ENCODE data around the gene PRDM13.
"Not testable (repeated sequence)": the region's sequence is repeated elsewhere in the genome, so short reads cannot be mapped to it uniquely, and the experiment has no call there.

PRDM13 gene

DNA sequence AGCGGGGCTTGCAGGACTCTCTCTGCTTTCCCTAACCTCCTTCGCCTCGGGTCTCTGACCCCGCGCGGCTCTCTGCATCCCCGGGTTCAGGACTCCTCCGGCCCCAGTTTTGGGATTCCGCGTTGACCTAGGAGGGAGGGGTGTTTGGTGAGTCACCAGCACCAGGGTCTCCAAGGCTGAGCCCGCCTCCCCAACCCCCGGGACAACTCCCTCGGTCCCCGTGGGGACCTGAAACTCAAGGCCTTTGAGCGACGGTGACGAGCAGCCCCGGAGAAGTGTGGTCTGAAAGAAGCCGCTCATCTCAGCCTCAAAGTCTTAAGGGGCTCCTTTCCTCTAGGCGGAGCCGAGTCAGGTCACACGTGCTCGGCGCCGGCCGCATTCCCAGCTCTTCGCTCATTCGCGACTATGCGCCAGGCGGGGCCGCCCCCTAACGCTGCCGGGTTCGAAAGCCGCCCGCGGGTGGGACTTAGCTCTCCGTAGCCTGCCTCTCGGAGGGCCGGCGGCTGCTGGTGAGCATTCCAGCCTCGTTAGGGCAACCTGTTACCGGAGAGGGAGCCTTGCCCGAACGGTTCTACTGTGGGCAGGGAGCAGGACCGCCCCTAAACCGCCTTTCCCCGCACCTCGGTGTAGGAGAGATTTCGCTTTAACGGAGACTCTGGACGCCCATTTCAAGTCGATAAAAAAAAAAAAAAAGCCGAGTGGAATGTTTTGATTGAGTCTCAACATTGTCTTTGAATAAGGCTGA is 3.0 kb upstream of the PRDM13 start:
- no peak for DNase-seq (ENCODE audit: low read depth)

DNA sequence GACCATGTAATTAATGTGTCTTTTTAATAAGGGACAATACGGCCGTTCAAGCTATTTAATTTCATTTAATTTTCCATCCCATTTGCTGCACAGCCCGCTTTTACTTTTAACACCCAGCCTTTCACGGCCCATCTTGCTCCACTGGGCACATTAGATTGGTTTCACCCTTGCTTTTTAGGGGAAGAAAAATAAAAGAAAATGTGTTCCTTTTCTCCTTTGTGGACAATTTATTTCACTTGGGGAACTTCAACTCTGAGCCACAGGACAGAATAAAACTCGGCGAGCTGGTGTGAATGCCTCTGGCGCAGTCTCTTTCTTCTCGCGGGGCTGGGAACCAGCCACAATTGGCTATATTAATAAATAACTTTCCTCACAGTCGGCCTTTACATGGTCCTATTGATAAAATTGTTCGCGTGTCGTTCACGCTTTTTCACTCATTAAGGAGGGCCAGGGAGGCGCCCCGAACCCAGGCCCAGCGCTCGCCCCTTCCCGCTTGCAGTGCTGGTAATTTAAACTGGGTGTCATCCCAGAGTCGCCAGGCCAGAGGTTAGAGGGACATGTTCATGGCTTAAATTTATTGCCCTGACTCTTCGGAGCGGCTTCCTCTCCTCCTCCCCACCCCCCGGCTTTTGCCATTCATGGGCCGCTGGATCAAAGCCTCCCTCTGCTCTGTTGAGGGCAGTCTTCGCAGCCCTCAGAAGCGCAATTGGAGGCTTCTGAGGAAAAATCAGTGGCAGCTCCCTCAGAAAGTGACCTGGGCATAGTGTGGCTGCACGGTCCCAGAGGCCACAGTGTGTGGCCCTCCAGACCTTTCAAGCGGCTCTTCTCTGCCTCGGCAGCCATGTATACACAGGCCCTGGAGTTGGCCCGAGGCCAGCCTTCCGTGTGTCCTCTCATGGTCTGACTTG is 2.2 kb upstream of the PRDM13 start:
- DNase-seq (ENCODE audit: low read depth) = no peak

DNA sequence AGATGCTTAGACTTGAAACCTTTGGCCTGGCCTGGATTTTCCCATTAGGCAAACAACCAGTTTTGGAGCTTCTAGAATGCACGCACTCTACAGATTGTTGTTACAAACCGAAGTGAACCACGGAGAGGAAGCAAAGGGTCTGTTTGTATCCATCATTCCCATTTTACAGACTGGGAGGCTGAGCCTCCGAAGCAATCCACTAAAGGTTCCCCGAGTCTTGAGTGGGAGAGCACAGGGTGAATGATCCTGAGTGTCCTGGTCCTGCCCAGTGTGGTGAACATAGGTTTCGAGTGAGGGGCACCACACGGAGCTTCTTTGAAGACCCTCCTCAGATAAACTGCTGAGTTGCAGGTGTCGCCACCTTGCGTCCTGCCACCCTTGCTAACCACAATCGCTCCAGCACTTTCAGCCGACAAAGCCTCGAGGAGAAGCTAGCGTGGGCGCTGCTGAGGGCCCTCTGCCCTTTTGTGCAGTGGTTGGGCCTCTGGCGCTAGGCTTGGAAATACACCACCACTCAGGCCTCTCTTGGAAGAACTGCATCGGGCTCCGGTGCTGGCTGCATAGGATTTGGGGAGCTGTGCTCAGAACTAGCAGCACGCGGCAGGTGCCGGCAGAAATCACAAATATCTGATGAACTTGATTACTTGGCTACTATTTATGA is 1.4 kb upstream of the PRDM13 start:
- no peak for DNase-seq (ENCODE audit: low read depth)

GRCh38 chr6:99605911-99606655 is 550 bp upstream of the PRDM13 start:
- DNase-seq (ENCODE audit: low read depth) = no peak

DNA sequence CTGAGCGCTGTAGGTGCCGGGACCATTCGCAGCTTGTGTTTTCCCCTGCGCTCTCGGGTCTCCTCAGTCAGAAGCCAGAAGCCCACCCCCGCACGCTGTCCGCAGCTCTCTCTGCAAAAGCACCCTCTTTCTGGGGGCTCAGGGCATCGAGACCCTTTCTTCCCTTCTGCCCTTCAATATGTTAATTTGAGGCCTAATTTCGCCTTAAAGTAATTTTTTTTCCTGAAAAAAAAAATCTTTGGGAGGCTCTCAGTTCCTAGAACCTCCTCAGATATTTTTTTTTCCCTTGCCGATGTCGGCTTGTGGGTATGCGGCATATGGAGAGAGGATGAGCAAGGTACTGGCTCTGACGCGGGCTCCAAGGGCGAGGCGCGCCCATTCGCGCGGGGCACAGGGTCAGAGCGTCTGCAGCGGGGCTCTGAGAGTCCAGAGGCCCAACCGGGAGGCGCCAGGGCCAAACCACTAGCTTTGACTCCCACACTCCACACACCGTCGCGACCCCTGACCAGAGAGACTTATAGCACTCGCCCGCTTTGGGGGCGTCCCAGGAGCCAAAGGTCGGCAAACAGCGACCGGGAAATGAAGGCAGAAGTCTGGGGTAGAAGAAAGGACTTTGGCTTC is 893 bp downstream of the PRDM13 start:
- no peak for DNase-seq (ENCODE audit: low read depth)

DNA sequence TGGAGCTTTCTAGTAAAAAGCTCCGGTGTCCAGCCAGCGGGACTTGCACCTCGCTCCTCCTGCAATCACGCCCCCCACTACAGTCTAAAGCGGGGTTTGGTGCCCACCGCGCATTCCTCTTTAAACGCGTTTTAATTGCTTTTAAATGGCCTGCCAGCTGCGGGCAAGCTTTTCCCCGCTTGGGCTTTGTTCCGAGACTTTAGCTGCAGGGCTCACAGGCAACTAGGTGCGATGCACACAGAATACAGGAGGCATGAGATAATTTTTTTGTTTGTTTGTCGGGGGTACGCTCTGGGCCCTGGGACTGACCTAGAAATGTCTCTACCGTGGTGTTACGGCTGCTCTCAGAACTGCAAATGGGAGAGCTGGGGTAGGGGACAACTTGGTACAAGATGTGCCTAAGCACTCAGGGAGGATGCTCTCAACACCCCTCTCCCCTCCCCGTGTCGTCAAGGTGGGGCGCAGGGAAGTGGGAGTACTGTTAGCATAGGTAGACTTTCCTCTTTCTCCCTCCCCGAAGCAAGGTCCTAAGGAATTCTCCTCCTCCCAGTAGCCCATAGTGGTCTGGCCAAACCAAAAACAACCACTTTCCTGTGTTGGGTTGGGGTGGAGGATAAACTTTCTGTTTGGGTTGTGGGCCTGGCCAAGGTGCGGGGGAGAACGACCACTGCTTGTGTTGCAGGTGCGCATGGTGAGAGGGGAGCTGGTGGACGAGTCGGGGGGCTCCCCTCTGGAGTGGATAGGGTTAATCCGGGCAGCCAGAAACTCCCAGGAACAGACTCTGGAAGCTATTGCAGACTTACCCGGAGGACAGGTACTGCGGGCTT is 1.6 kb downstream of the PRDM13 start:
- no peak for DNase-seq (ENCODE audit: low read depth)

DNA sequence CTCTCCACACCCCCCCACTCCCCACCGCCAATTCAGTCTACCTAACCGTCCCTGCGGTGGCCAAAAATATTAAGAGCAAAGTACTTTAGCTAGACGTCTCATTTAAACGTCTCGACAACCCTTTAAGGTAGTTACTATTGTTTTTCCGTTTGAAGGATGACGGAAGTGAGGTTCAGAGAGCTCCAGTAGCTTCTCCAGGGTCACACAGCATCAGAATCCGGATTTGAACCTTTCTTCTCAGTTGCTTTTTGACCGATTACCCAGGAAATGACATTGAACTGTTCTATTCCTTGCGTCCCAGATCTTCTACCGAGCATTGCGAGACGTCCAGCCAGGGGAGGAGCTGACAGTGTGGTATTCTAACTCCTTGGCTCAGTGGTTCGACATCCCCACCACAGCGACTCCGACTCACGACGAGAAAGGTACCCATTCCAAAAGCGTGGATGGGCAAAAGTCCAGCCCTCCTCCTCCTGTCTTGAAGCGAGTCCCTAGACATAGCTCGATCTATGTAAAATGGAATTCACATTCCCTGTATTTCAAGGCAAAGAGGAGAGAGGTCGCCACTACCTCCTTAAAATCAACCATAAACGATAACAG is 2.4 kb downstream of the PRDM13 start:
- DNase-seq (ENCODE audit: low read depth) = no peak

- DNase-seq (ENCODE audit: low read depth) = no peak
These were observed 3.4 kb downstream of the PRDM13 start for GRCh38 chr6:99609905-99610489.

- DNase-seq (ENCODE audit: low read depth) = no peak
These were observed 4.5 kb downstream of the PRDM13 start for GRCh38 chr6:99611148-99611547.

- no peak for DNase-seq (ENCODE audit: low read depth)
These were observed 6.1 kb downstream of the PRDM13 start for GRCh38 chr6:99612551-99613408.

DNA sequence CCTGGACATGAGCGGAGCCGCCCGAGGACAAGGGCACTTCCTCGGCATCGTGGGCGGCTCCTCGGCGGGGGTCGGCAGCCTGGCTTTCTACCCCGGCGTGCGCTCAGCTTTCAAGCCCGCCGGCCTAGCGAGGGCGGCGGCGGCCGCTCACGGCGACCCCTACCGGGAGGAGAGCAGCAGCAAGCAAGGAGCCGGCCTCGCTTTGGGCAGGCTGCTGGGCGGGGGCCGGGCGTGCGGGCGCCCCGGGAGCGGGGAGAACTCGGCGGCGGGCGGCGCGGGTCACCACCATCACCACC is 6.7 kb downstream of the PRDM13 start:
- no peak for DNase-seq (ENCODE audit: low read depth)

DNA sequence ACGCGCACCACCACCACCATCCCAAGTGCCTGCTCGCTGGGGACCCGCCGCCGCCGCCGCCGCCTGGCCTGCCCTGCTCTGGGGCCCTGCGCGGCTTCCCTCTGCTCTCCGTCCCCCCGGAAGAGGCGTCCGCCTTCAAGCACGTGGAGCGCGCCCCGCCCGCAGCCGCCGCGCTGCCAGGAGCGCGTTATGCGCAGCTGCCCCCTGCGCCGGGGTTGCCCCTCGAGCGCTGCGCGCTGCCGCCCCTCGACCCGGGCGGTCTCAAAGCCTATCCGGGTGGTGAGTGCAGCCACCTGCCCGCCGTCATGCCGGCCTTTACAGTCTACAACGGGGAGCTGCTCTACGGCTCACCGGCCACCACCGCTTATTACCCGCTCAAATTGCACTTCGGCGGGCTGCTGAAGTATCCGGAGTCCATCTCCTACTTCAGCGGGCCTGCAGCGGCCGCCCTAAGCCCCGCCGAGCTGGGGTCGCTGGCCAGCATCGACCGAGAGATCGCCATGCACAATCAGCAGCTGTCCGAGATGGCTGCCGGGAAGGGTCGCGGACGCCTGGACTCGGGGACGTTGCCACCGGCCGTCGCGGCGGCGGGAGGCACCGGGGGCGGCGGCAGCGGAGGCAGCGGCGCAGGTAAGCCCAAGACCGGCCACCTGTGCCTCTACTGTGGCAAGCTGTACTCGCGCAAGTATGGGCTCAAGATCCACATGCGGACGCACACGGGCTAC is 7.2 kb downstream of the PRDM13 start:
- DNase-seq (ENCODE audit: low read depth) = no peak

DNA sequence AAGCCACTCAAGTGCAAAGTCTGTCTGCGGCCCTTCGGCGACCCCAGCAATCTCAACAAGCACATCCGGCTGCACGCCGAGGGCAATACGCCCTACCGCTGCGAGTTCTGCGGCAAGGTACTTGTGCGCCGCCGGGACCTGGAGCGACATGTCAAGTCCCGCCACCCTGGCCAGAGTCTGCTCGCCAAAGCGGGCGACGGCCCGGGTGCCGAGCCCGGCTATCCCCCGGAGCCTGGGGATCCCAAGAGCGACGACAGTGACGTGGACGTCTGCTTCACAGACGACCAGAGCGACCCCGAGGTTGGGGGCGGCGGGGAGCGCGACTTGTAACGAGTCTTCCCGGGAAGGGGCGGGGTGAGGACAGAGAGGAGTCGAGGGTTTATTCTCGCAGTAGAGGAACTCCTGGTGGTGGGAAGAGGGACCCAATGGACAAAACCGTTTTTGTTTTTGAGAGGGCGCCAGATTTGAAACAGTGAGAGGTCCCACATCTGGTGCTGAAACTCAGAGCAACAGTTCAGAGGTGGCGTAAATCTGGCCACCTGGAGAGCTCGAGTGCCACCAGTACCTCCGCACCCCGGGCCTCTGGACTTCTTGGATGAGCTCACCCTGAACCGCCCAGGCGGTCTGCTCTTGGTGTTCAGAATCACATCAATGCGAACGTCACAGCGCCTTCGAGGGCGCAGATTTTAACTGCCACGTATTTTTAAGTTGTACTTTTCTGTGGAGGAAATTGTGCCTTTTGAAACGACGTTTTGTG is 8.0 kb downstream of the PRDM13 start:
- no peak for DNase-seq (ENCODE audit: low read depth)

DNA sequence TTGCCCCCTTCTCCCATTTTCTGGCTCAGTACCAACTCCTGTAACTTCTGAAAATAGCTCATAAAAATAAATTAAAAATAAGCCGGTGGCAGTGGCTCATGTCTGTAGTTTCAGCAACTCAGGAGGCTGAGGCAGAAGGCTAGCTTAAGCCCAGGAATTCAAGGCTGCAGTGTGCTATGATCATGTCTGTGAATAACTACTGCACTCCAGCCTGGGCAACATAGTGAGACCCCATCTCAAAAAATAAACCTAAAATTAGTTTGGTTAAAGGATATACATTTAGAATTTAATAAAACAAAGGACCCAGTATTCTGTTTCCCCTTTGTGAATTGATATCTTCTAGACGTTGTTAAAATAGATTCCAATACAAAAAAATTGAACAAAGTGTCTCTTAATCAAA is 10.5 kb downstream of the PRDM13 start:
- DNase-seq (ENCODE audit: low read depth) = no peak

GRCh38 chr6:99618649-99619408 is 12.2 kb downstream of the PRDM13 start:
- no peak for DNase-seq (ENCODE audit: low read depth)

DNA sequence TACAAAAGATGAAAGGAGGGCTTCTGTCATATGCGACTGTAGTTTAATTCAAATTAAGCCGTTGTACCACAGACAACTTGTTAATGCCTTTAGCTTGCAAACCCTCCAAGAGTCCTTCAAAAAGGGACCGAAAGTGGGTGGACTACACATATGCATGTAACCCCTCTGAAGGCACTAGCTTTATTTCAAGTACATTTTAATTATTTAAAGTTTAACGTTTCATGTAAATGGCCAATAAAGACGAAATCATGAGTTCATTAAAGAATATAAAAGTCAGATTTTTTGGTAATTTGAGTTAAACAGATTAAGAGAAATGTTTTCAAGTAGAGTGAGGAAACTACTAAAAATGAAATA is 12.8 kb downstream of the PRDM13 start:
- DNase-seq (ENCODE audit: low read depth) = no peak

GRCh38 chr6:99622044-99622443 is 15.4 kb downstream of the PRDM13 start:
- DNase-seq (ENCODE audit: low read depth) = not testable (repeated sequence)
